Transverse colon (tissue), 4 donors: Measurements from ENCODE around the gene ZNF35. TPM values are rescaled to one million over a fixed set of nuclear protein-coding genes. Genes with fewer than 3 reads are reported as not detected.
"Not testable (repeated sequence)": the region's sequence is repeated elsewhere in the genome, so short reads cannot be mapped to it uniquely, and the experiment has no call there.

Experiments used
- DNase-seq: peaks from one replicate; pipeline ENCODE4 v3.0.0-alpha.2; 2019
- H3K27ac ChIP-seq, 4 donors: fragments of 200-600 bp; sonication (generic); 2 replicates each; pipeline ENCODE4 v1.5.1; 2016 to 2018; ENCODE audit warnings: inconsistent platforms in 4 of 4
- H3K27me3 ChIP-seq: fragments of 200-600 bp; sonication (generic); 2 replicates; pipeline ENCODE4 v1.5.1; 2017; ENCODE audit warnings: inconsistent platforms
- H3K36me3 ChIP-seq, 4 donors: fragments of 200-600 bp; sonication (generic); 2 replicates each; pipeline ENCODE4 v1.5.1; 2017 to 2019; ENCODE audit warnings: inconsistent platforms in 4 of 4
- H3K4me1 ChIP-seq, 4 donors: fragments of 200-600 bp; sonication (generic); 2 replicates each; pipeline ENCODE4 v1.5.1; 2017 to 2020; ENCODE audit warnings: inconsistent platforms in 4 of 4
- H3K4me3 ChIP-seq, 4 donors: fragments of 200-600 bp; sonication (generic); 1 replicate in 1 of 4; 2 replicates in 3 of 4; pipeline versions ENCODE4 v1.5.1 to v1.6.1; 2017 to 2019; ENCODE audit warnings: inconsistent platforms in 4 of 4
- H3K9me3 ChIP-seq, 2 donors: fragments of 200-600 bp; sonication (generic); 2 replicates each; pipeline ENCODE4 v1.5.1; 2017 to 2019; ENCODE audit warnings: inconsistent platforms in 2 of 2
- CTCF ChIP-seq, 5 experiments: fragments of 200-600 bp in 3 of 5; fragments of 450-650 bp in 2 of 5; sonication (generic) in 3 of 5; IDR thresholded peaks; 1 replicate in 2 of 5; 2 replicates in 3 of 5; pipeline ENCODE4 v1.5.1; 2016 to 2017; ENCODE audit warnings: antibody characterized with exemption in 5 of 5, inconsistent platforms in 3 of 5, mild to moderate bottlenecking in 2 of 5, moderate library complexity in 1 of 5
- EP300 ChIP-seq: sonication (generic); formaldehyde crosslinking; IDR thresholded peaks from one replicate; pipeline ENCODE4 v1.6.1; 2017; ENCODE audit warnings: antibody characterized with exemption, low read depth
- POLR2A ChIP-seq: fragments of 450-650 bp; IDR thresholded peaks from one replicate; pipeline ENCODE4 v1.6.1; 2016; ENCODE audit warnings: antibody characterized with exemption, mild to moderate bottlenecking, moderate library complexity
- POLR2AphosphoS5 ChIP-seq, 3 donors: sonication (generic); formaldehyde crosslinking; IDR thresholded peaks; one replicate each; pipeline ENCODE4 v1.6.1; 2016; ENCODE audit warnings: antibody characterized with exemption in 3 of 3
- WGBS, 2 donors: methylation state at CpG; one replicate each; pipeline ENCODE4 v1.1.5; 2018; ENCODE audit warnings: low coverage in 1 of 2; 5-methylcytosine and 5-hydroxymethylcytosine counted together
- in situ Hi-C, 4 donors: fragments of 200-750 bp; cut with MboI; loops; one replicate each; pipeline versions ENCODE4 v1.15.0 to v1.15.1; 2017; ENCODE audit warnings: low sequenced_read_pairs in 3 of 4, low pct_ligation_motif_present in 1 of 4, low pct_unique_long_range_greater_than_20kb in 1 of 4
- intact Hi-C: fragments of 100-400 bp; cut with DNase I; formaldehyde crosslinking; loops from one replicate; pipeline ENCODE4 v1.15.1; 2023; ENCODE audit warnings: low total_unique reads
- total RNA-seq, 4 donors: library from RNA; depleted of rRNA; stranded (reverse); fragments of >200 nt; gene quantifications; one replicate each; pipeline ENCODE4 v1.1.0, GENCODE V29; 2016

ZNF35 gene
- total RNA-seq, 4 donors from 2014 or later, result 1.00 to 6.8 (median 5.9) TPM; not detected in 1

GRCh38 chr3:44669760-44670159 is 21.2 kb downstream of the ZNF35 start:
- intact Hi-C loops (no loop called here), in situ Hi-C loops (no loop called here)
- no peak overlapping the region for H3K27ac ChIP-seq
- 87% methylated on average over 6 of the region's 6 CpGs; no CpG with 5 or more reads in 1 of the 2 donors for whole genome bisulfite sequencing, 2 donors
- H3K9me3 ChIP-seq, result no peaks in the 10 kb centered on the region
- DNase-seq, result no peak
- H3K4me1 ChIP-seq, result no peaks in the 10 kb centered on the region
- no peak overlapping the region for H3K4me3 ChIP-seq
- H3K27me3 ChIP-seq, result no peaks in the 10 kb centered on the region
- TF ChIP-seq POLR2A, result no peak
- no peak for TF ChIP-seq EP300
- TF ChIP-seq POLR2AphosphoS5 (IDR thresholded peaks at IDR 0.05), result no peak
- TF ChIP-seq CTCF (IDR thresholded peaks at IDR 0.05), result no peak
- no peaks in the 10 kb centered on the region for H3K36me3 ChIP-seq

- H3K27ac ChIP-seq, H3K4me1 ChIP-seq, H3K9me3 ChIP-seq, in situ Hi-C loops, DNase-seq, intact Hi-C loops, H3K36me3 ChIP-seq, H3K4me3 ChIP-seq, H3K27me3 ChIP-seq: not testable (repeated sequence)
- 89 to 97% methylated on average over 6 to 8 of the region's 8 CpGs for WGBS, 2 donors
Measured at GRCh38 chr3:44673466-44673865, 24.9 kb downstream of the ZNF35 start.

GRCh38 chr3:44674211-44674610 is 25.7 kb downstream of the ZNF35 start:
- TF ChIP-seq EP300 (no peak), POLR2AphosphoS5 (IDR thresholded peaks at IDR 0.05) (no peak), CTCF (IDR thresholded peaks at IDR 0.05) (no peak), POLR2A (no peak)
- no peaks in the 10 kb centered on the region for H3K4me1 ChIP-seq
- DNase-seq, result no peak
- H3K4me3 ChIP-seq, result no peak overlapping the region
- H3K27me3 ChIP-seq, result no peaks in the 10 kb centered on the region
- H3K36me3 ChIP-seq, result no peaks in the 10 kb centered on the region
- intact Hi-C loops, result no loop called here
- in situ Hi-C loops, result no loop called here
- 56 to 57% methylated on average over 1 to 2 of the region's 2 CpGs for WGBS, 2 donors
- H3K9me3 ChIP-seq, result no peaks in the 10 kb centered on the region
- no peak overlapping the region for H3K27ac ChIP-seq

- in situ Hi-C loops (no loop called here), intact Hi-C loops (no loop called here)
- TF ChIP-seq POLR2A (no peak), EP300 (no peak), POLR2AphosphoS5 (IDR thresholded peaks at IDR 0.05) (no peak)
- no peak for DNase-seq
- no peak overlapping the region for H3K27ac ChIP-seq
- no peaks in the 10 kb centered on the region for H3K4me1 ChIP-seq
- no peaks in the 10 kb centered on the region for H3K36me3 ChIP-seq
- no peak overlapping the region for H3K4me3 ChIP-seq
- H3K9me3 ChIP-seq, result no peaks in the 10 kb centered on the region
- no peaks in the 10 kb centered on the region for H3K27me3 ChIP-seq
- WGBS, 2 donors, result 94 to 100% methylated on average over 3 to 5 of the region's 5 CpGs
Measured at GRCh38 chr3:44678480-44679116, 30.1 kb downstream of the ZNF35 start.

GRCh38 chr3:44680921-44681455 is 32.5 kb downstream of the ZNF35 start:
- H3K4me3 ChIP-seq, result no peak overlapping the region
- DNase-seq, result no peak
- no peak overlapping the region for H3K27ac ChIP-seq
- TF ChIP-seq POLR2A, result no peak
- peaks cover 0 to 6% (median 3%) of the 10 kb centered on the region in 4 donors for H3K4me1 ChIP-seq
- no peaks in the 10 kb centered on the region for H3K9me3 ChIP-seq
- H3K36me3 ChIP-seq, result no peaks in the 10 kb centered on the region
- no peaks in the 10 kb centered on the region for H3K27me3 ChIP-seq
- 91 to 100% methylated on average over 1 to 4 of the region's 4 CpGs for WGBS, 2 donors
- intact Hi-C loops (no loop called here), in situ Hi-C loops (no loop called here)
